Right lobe of liver (tissue), 4 donors: ENCODE results near the gene SNRNP35.
"Not testable (repeated sequence)": the region's sequence is repeated elsewhere in the genome, so short reads cannot be mapped to it uniquely, and the experiment has no call there.

Source experiments
- POLR2A ChIP-seq: fragments of 450-650 bp; IDR thresholded peaks from one replicate; pipeline ENCODE4 v1.6.1; 2017; ENCODE audit warnings: antibody characterized with exemption, mild to moderate bottlenecking
- TF ChIP-seq, protein P1 (sequence below), 4 donors: fragments of 200-600 bp in 3 of 4; fragments of 450-650 bp in 1 of 4; IDR thresholded peaks; one replicate each; pipeline versions ENCODE4 v1.5.1 to v1.8.0; 2016 to 2022; ENCODE audit warnings: antibody characterized with exemption in 4 of 4, mild to moderate bottlenecking in 2 of 4
- donor health status: DM: no; HTN: no; CAD: no.
- donor health status: DM: no; HTN: no; CAD: no.
- donor health status: DM: no; HTN: yes; CAD: no.

DNA sequence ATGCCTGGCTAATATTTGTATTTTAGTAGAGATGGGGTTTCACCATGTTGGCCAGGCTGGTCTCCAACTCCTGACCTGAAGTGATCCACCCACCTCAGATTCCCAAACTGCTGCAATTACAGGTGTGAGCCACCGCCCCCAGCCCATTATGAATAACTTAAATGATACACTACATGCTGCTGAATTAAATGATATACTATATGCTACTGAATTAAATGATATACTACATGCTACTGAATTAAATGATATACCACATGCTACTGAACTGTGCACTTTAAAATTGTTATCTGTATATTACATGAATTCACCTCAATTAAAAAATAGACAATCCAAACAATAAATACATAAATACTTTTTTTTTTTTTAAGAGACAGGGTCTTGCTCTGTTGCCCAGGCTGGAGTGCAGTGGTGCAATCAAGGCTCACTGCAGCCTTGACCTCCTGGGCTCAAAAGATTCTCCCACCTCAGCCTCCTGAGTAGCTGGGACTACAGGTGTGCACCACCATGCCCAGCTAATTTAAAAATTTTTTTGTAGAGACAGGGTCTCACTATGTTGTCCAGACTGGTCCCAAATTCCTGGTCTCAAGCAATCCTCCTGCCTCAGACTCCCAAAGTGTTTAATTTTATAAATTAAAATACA, 56.8 kb downstream of the SNRNP35 start:
- TF ChIP-seq, protein P1, sequence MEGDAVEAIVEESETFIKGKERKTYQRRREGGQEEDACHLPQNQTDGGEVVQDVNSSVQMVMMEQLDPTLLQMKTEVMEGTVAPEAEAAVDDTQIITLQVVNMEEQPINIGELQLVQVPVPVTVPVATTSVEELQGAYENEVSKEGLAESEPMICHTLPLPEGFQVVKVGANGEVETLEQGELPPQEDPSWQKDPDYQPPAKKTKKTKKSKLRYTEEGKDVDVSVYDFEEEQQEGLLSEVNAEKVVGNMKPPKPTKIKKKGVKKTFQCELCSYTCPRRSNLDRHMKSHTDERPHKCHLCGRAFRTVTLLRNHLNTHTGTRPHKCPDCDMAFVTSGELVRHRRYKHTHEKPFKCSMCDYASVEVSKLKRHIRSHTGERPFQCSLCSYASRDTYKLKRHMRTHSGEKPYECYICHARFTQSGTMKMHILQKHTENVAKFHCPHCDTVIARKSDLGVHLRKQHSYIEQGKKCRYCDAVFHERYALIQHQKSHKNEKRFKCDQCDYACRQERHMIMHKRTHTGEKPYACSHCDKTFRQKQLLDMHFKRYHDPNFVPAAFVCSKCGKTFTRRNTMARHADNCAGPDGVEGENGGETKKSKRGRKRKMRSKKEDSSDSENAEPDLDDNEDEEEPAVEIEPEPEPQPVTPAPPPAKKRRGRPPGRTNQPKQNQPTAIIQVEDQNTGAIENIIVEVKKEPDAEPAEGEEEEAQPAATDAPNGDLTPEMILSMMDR (IDR thresholded peaks at IDR 0.05) = not testable (repeated sequence)
- not testable (repeated sequence) for TF ChIP-seq POLR2A
